AG04450 (cell line): ENCODE results near the gene FHIT. TPM values are rescaled to one million over a fixed set of nuclear protein-coding genes. Genes with fewer than 3 reads are reported as not detected.

Source experiments
- CTCF ChIA-PET: fragments of 300-600, 350-600 bp; formaldehyde crosslinking; extraction: SDS; loops from one replicate; lab custom pipeline; 2022; ENCODE audit warnings: antibody characterized with exemption, inconsistent platforms; lab: Charles Lee
- POLR2A ChIA-PET: fragments of 350-600 bp; formaldehyde crosslinking; extraction: SDS; loops from one replicate; lab custom pipeline; 2021; ENCODE audit warnings: antibody characterized with exemption, inconsistent platforms; lab: Yijun Ruan, JAX
- DNase-seq: peaks from one replicate; pipeline ENCODE4 v3.0.0-alpha.2; 2011; ENCODE audit warnings: low read depth, low spot score
- H3K27ac ChIP-seq: one replicate; pipeline ENCODE4 v1.5.1; 2012; ENCODE audit warnings: low read depth, low read length, control low read depth
- H3K27me3 ChIP-seq: one replicate; pipeline ENCODE4 v1.6.0; 2012; ENCODE audit warnings: low read length; ENCODE audit not compliant: control insufficient read depth, insufficient read depth
- H3K4me3 ChIP-seq: 2 replicates; pipeline ENCODE4 v1.5.1; 2011; ENCODE audit warnings: mild to moderate bottlenecking, low read depth, low read length, control low read depth
- H3K9me3 ChIP-seq: 2 replicates; pipeline ENCODE4 v1.5.1; 2012; ENCODE audit warnings: low read length; ENCODE audit not compliant: control insufficient read depth, insufficient read depth
- polyA plus RNA-seq: library from polyadenylated mRNA; depleted of rRNA; stranded (reverse); fragments of >200 nt; gene quantifications from 2 replicates; pipeline ENCODE4 v1.2.3, GENCODE V29; 2011
- TF ChIP-seq, protein P1 (sequence below): IDR thresholded peaks from 2 replicates; pipeline ENCODE4 v1.5.1; 2011; ENCODE audit warnings: low read depth, low read length, control low read depth, inconsistent platforms

The FHIT gene
- polyA plus RNA-seq, 1 experiment: 0.17 TPM

DNA sequence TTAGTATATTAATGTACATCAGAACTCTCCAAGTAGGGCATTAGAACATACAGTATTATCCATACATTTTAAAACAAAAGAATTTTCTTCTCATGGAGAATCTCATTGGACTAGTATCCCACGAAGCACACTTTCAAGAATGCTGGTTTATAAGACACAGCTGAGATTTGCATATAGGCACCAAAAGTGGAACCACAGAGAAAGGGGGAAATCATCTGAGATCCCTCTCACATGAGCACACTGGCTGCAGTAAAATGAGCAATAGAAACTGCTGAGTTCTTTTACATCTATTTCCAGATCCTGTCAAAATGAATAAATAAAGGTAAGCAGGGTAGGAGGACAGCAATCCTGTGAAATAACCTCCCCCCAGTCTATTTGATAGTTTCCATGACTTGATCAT, 665.3 kb downstream of the FHIT start:
- TF ChIP-seq, protein P1, sequence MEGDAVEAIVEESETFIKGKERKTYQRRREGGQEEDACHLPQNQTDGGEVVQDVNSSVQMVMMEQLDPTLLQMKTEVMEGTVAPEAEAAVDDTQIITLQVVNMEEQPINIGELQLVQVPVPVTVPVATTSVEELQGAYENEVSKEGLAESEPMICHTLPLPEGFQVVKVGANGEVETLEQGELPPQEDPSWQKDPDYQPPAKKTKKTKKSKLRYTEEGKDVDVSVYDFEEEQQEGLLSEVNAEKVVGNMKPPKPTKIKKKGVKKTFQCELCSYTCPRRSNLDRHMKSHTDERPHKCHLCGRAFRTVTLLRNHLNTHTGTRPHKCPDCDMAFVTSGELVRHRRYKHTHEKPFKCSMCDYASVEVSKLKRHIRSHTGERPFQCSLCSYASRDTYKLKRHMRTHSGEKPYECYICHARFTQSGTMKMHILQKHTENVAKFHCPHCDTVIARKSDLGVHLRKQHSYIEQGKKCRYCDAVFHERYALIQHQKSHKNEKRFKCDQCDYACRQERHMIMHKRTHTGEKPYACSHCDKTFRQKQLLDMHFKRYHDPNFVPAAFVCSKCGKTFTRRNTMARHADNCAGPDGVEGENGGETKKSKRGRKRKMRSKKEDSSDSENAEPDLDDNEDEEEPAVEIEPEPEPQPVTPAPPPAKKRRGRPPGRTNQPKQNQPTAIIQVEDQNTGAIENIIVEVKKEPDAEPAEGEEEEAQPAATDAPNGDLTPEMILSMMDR: no peak
- POLR2A ChIA-PET: no interaction called here

DNA sequence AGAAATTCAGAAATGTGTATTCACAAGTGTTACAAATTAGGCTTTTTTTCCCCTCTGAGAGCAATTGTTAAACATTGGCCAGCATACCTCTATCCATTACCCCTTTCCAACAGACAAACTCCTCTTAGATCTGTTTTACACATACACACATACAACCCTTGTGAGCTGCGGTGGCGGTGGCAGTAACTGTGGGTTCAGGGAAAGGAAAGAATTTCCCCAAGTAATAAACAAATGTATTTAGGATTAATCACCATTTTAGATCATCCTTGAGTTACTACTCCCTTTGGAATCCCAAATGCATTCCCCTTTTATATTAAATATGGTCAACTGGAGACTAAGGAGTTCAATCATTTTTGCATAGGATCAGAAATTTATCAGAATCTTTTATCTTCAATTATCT, 667.0 kb downstream of the FHIT start:
- H3K27ac ChIP-seq: no peak overlapping the region
- TF ChIP-seq, protein P1: no peak
- H3K4me3 ChIP-seq: no peak overlapping the region
- CTCF ChIA-PET: no interaction called here
- POLR2A ChIA-PET: no interaction called here
- H3K9me3 ChIP-seq: no peaks in the 10 kb centered on the region
- peak; percentile 24 for DNase-seq
- no peaks in the 10 kb centered on the region for H3K27me3 ChIP-seq

More for the DNA sequence above, 665.3 kb downstream of the FHIT start:
- no peak for DNase-seq
- Histone ChIP-seq H3K27me3 (no peaks in the 10 kb centered on the region), H3K27ac (no peak overlapping the region), H3K4me3 (no peak overlapping the region), H3K9me3 (no peaks in the 10 kb centered on the region)
- CTCF ChIA-PET: interaction anchor here (0.5 kb wide), 1 partner anchor 363 kb away, joined by 3 read pairs; no protein-coding TSS in a partner anchor

DNA sequence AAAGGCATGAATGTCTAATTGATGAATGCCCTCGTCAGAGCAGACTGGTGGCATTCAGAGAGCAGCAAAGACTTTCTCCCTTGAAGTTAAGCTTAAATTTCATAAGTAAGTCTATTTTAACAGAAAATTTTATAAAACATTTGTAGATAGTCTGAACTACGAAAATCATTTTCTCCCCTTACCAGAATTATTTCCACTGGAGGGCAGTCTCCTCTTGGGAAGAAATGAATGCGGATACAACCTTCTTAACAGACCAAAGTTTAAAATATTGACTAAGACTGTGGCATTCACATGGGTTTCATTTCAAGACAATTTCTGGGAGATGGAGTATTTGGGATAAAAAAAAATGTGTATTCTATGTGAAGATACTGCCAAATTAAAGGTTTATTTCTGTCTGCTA, 669.0 kb downstream of the FHIT start:
- TF ChIP-seq, protein P1: peak; percentile 16; the same call in 1 of the 2 replicates
- no peak for DNase-seq
- POLR2A ChIA-PET: no interaction called here
- H3K27me3 ChIP-seq: no peaks in the 10 kb centered on the region
- H3K4me3 ChIP-seq: no peak overlapping the region
- CTCF ChIA-PET: interaction anchor here (0.7 to 2.3 kb wide), 3 partner anchors 19 to 367 kb away, joined by 3 to 10 read pairs (median 4); no protein-coding TSS in a partner anchor
- H3K9me3 ChIP-seq: no peaks in the 10 kb centered on the region
- H3K27ac ChIP-seq: no peak overlapping the region

DNA sequence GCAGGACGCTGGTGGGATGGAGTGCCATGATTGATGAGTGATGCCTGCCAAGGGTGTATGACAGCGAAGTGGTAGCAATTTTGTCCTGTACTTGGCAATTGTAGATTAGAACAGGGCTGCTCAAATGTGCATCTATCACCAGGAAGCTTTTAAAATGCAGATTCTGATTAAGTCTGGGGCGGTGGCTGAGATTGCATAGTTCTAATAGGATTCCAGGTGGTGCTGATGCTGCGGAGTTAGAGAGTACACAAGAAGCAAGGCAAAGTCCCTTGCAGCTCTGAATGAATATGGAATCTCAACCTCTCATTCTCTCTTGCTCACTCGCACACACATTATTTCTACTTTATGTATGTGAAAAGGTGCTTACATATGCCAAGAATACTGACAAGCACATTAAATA, 670.4 kb downstream of the FHIT start:
- no peak overlapping the region for H3K27ac ChIP-seq
- ChIA-PET CTCF (no interaction called here), POLR2A (no interaction called here)

DNA sequence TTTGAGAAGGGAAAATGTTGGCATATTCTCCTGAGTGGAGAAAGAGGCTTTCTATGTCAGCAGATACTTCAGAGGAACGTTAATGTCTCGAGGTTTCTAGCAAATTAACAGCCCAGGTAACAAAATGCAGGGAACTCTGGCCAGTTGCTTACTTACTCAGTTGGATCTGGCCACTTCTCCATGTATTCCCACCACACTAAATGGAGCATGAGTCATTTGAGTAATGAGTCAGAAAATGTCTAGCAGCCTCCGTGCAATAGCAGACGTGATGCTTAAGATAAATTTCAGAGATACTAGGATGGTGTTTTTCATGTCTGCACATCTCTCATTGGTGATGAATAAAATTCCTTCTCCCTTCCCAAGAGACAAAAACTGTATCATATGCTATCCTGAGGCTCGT, 671.5 kb downstream of the FHIT start:
- CTCF ChIA-PET: no interaction called here

More for the DNA sequence above, 670.4 kb downstream of the FHIT start:
- no peaks in the 10 kb centered on the region for H3K27me3 ChIP-seq
- no peak for DNase-seq
- no peaks in the 10 kb centered on the region for H3K9me3 ChIP-seq
- no peak overlapping the region for H3K4me3 ChIP-seq
- TF ChIP-seq, protein P1: no peak

More for the DNA sequence above, 671.5 kb downstream of the FHIT start:
- peak; percentile 61 for DNase-seq
- TF ChIP-seq, protein P1: no peak
- H3K4me3 ChIP-seq: no peak overlapping the region
- POLR2A ChIA-PET: no interaction called here
- no peaks in the 10 kb centered on the region for H3K9me3 ChIP-seq
- H3K27me3 ChIP-seq: no peaks in the 10 kb centered on the region
- H3K27ac ChIP-seq: no peak overlapping the region
